Smooth muscle cell (in vitro differentiated cells): Measurements from ENCODE around the gene RABGGTB. TPM values are rescaled to one million over a fixed set of nuclear protein-coding genes. Genes with fewer than 3 reads are reported as not detected.
"Not testable (repeated sequence)": the region's sequence is repeated elsewhere in the genome, so short reads cannot be mapped to it uniquely, and the experiment has no call there.

Source experiments
- DNase-seq: peaks from one replicate; lab custom pipeline; 2025; ENCODE audit not compliant: unreplicated experiment; lab: John Stamatoyannopoulos, UW
- H2AFZ ChIP-seq: fragments of 200-600 bp; sonication (generic); 2 replicates; pipeline ENCODE4 v1.6.0; 2016; ENCODE audit warnings: antibody characterized with exemption, low read depth, mild to moderate bottlenecking
- H3F3A ChIP-seq: fragments of 200-600 bp; sonication (generic); 2 replicates; pipeline ENCODE4 v1.6.0; 2017; ENCODE audit warnings: antibody characterized with exemption, low read depth
- H3K27ac ChIP-seq: fragments of 200-600 bp; sonication (generic); 2 replicates; pipeline ENCODE4 v1.5.1; 2016; ENCODE audit warnings: low read depth, mild to moderate bottlenecking
- H3K27me3 ChIP-seq: fragments of 200-600 bp; sonication (generic); 2 replicates; pipeline ENCODE4 v1.6.1; 2016; ENCODE audit warnings: low read depth, mild to moderate bottlenecking
- H3K36me3 ChIP-seq: fragments of 200-600 bp; sonication (generic); 2 replicates; pipeline ENCODE4 v1.5.1; 2016; ENCODE audit warnings: low read depth
- H3K4me1 ChIP-seq: fragments of 200-600 bp; sonication (generic); 2 replicates; pipeline ENCODE4 v1.5.1; 2016; ENCODE audit warnings: low read depth
- H3K4me2 ChIP-seq: fragments of 200-600 bp; sonication (generic); 2 replicates; pipeline ENCODE4 v1.6.0; 2016; ENCODE audit warnings: mild to moderate bottlenecking
- H3K4me3 ChIP-seq: fragments of 200-600 bp; sonication (generic); 2 replicates; pipeline ENCODE4 v1.5.1; 2016; ENCODE audit warnings: mild to moderate bottlenecking
- H3K79me2 ChIP-seq: fragments of 200-600 bp; sonication (generic); 2 replicates; pipeline ENCODE4 v1.6.0; 2016; ENCODE audit warnings: low read depth, mild to moderate bottlenecking
- H3K9ac ChIP-seq: fragments of 200-600 bp; sonication (generic); 2 replicates; pipeline ENCODE4 v1.6.0; 2016; ENCODE audit warnings: low read depth
- H3K9me3 ChIP-seq: fragments of 200-600 bp; sonication (generic); replicated peaks from 2 replicates; pipeline ENCODE4 v1.5.1; 2016; ENCODE audit warnings: low read depth
- H4K20me1 ChIP-seq: fragments of 200-600 bp; sonication (generic); 2 replicates; pipeline ENCODE4 v1.6.0; 2016; ENCODE audit warnings: low read depth
- WGBS: methylation state at CpG from one replicate; pipeline ENCODE4 v1.1.7; 2016; ENCODE audit warnings: low lambda C conversion rate; 5-methylcytosine and 5-hydroxymethylcytosine counted together
- polyA plus RNA-seq: library from polyadenylated mRNA; unstranded; fragments of >200 nt; fragmentation: Nextera tagmentation; extraction: Ambion mirVana; gene quantifications from 2 replicates; pipeline ENCODE4 v1.2.1, GENCODE V29; 2016
- total RNA-seq: library from RNA; depleted of rRNA; stranded (reverse); fragments of >200 nt; gene quantifications from 2 replicates; pipeline ENCODE4 v1.2.3, GENCODE V29; 2014
- TF ChIP-seq, protein P1 (sequence below): fragments of 200-600 bp; sonication (generic); IDR thresholded peaks from 2 replicates; pipeline ENCODE4 v1.5.1; 2017; ENCODE audit warnings: borderline replicate concordance, mild to moderate bottlenecking, antibody characterized with exemption; ENCODE audit not compliant: insufficient read depth, poor library complexity, severe bottlenecking

RABGGTB gene
- 97.4 and 101 TPM in 2 replicates for total RNA-seq
- 18.0 and 29.6 TPM in 2 replicates for polyA plus RNA-seq

DNA sequence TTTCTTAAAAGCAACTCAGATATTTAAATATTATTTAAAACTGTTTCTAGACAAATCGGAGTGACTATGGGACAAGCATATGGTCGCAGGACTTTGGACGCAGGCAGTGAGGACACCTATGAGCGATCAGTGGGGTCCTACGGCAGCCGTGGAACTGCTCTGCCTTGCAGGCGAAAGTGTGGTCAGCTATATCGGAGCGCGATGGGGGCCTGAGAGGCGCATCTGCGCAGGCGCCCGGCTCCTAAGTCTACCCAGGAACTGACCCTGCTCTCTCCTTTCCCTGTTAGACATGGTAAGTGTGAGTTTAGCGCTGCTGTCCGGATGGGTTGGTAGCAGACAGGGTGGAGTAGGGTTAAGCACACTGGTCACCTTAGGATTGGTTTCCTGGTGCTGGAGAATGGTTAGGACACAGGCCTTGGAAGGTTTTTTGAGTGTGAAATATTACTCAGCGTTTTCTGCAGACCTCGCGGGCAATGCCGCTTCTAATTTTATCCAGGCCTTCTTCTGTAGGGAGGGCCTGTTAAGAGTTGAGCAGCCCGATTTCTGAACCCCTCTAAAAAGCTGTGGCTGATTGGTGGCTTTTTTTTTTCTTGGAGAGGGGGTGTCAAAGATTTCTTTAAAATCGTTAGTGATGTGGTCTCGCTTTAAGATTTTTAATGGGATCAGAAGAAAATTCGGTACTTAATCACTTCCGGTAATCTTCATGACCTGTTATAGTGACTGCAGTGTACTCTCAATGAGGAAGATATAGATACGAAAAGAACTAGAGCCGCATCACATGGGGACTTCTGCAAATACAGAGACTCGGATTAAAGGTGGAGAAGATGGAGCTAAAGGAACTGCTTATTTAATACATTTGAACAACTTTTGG lies at the start of gene RABGGTB:
Gene RABGGTB, plus strand, starts transcription at position 274 of the 871 bp plus-strand sequence. Its CDS starts 16 bp downstream, at position 290.
- H3K9ac ChIP-seq = peak within 1 kb of the TSS; percentile 82
- peak within 1 kb of the TSS; percentile 58 for H3K27ac ChIP-seq
- peak within 1 kb of the TSS; percentile 99 for H2AFZ ChIP-seq
- H3K79me2 ChIP-seq = peaks cover 52% of the 10 kb centered on the region
- DNase-seq = peak; percentile 66
- peak within 1 kb of the TSS; percentile 70 for H3K4me3 ChIP-seq
- WGBS = under 1% methylated on average over 28 of the region's 28 CpGs
- peaks cover 47% of the 10 kb centered on the region for H4K20me1 ChIP-seq
- peaks cover 29% of the 10 kb centered on the region for H3K4me1 ChIP-seq
- peak within 1 kb of the TSS; percentile 100 for H3K4me2 ChIP-seq
- TF ChIP-seq, protein P1, sequence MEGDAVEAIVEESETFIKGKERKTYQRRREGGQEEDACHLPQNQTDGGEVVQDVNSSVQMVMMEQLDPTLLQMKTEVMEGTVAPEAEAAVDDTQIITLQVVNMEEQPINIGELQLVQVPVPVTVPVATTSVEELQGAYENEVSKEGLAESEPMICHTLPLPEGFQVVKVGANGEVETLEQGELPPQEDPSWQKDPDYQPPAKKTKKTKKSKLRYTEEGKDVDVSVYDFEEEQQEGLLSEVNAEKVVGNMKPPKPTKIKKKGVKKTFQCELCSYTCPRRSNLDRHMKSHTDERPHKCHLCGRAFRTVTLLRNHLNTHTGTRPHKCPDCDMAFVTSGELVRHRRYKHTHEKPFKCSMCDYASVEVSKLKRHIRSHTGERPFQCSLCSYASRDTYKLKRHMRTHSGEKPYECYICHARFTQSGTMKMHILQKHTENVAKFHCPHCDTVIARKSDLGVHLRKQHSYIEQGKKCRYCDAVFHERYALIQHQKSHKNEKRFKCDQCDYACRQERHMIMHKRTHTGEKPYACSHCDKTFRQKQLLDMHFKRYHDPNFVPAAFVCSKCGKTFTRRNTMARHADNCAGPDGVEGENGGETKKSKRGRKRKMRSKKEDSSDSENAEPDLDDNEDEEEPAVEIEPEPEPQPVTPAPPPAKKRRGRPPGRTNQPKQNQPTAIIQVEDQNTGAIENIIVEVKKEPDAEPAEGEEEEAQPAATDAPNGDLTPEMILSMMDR = no peak
- H3K9me3 ChIP-seq = no peaks in the 10 kb centered on the region
- peaks cover 24% of the 10 kb centered on the region for H3F3A ChIP-seq
- no peaks in the 10 kb centered on the region for H3K27me3 ChIP-seq
- H3K36me3 ChIP-seq = peaks cover 5% of the 10 kb centered on the region

DNA sequence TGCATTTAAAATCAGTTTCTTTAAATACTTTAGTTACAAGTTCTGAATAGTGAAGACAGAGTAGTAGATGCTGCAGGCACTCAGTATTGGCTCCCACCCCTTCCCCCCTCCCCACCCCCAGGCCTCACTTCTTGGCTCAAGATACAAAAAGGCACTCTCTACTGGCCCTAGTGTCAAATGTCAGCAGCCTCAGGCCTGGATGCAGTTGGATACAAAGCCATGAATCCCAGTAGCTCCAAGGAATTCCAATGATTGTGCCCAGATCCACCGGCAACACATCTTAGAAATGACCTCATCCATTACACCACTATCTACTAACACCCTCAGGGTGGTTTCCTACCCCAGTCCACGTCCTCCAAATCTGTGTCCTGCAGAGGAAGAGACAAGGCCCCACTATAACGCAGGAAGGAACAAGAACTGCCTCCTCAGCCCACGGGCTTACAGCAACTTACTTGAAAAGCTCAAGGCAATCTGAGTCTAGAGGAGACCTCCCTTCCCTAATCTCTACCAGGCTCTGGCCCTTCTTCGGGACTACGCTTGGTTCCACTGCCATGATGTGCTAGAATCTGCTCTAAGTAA lies 43.9 kb upstream of the RABGGTB start:
- Histone ChIP-seq H2AFZ (no peak overlapping the region), H3F3A (no peaks in the 10 kb centered on the region), H3K4me1 (no peaks in the 10 kb centered on the region), H3K36me3 (peaks cover 11% of the 10 kb centered on the region), H3K9ac (no peak overlapping the region), H3K79me2 (no peaks in the 10 kb centered on the region), H3K27ac (no peak overlapping the region), H3K9me3 (no peaks in the 10 kb centered on the region), H3K4me3 (no peak overlapping the region), H3K27me3 (no peaks in the 10 kb centered on the region), H4K20me1 (no peaks in the 10 kb centered on the region), H3K4me2 (no peak overlapping the region)
- WGBS = 65% methylated on average over 6 of the region's 6 CpGs
- no peak for DNase-seq
- TF ChIP-seq, protein P1 = no peak

DNA sequence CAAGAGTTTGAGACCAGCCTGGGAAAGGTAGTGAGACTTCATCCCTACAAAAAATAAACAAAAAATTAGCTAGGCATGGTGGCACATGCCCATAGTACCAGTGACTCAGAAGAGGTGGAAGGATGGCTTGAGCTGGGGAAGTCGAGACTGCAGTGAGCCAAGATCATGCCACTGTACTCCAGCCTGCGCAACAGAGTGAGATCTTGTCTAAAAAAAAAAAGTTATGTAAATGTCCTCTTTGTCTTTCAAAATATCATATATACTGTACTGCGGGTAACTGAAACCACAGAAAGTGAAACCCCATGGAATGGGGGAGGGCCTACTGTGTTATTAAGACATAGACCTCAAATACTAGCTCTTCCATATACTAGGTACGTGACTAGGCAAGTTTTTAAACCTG lies 40.8 kb upstream of the RABGGTB start:
- H3K4me1 ChIP-seq = no peaks in the 10 kb centered on the region
- no peak overlapping the region for H3K27ac ChIP-seq
- no peak for DNase-seq
- no peaks in the 10 kb centered on the region for H3K79me2 ChIP-seq
- no peak overlapping the region for H2AFZ ChIP-seq
- H3K9ac ChIP-seq = no peak overlapping the region
- WGBS = 86% methylated on average over 4 of the region's 4 CpGs
- no peaks in the 10 kb centered on the region for H3K9me3 ChIP-seq
- no peaks in the 10 kb centered on the region for H3K27me3 ChIP-seq
- H3K4me3 ChIP-seq = no peak overlapping the region
- TF ChIP-seq, protein P1 = no peak
- no peak overlapping the region for H3K4me2 ChIP-seq
- H3F3A ChIP-seq = no peaks in the 10 kb centered on the region
- H3K36me3 ChIP-seq = peaks cover 12% of the 10 kb centered on the region
- H4K20me1 ChIP-seq = no peaks in the 10 kb centered on the region

DNA sequence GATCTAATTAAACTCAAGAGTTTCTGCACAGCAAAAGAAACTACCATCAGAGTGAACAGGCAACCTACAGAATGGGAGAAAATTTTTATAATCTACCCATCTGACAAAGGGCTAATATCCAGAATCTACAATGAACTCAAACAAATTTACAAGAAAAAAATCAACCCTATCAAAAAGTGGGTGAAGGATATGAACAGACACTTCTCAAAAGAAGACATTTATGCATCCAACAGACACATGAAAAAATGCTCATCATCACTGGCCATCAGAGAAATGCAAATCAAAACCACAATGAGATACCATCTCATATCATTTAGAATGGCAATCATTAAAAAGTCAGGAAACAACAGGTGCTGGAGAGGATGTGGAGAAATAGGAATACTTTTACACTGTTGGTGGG lies 28.8 kb upstream of the RABGGTB start:
- not testable (repeated sequence) for H4K20me1 ChIP-seq, H3K4me2 ChIP-seq, DNase-seq, H3F3A ChIP-seq, H3K79me2 ChIP-seq, H2AFZ ChIP-seq, H3K9me3 ChIP-seq, H3K4me3 ChIP-seq, H3K4me1 ChIP-seq, H3K36me3 ChIP-seq, H3K27me3 ChIP-seq, H3K27ac ChIP-seq, H3K9ac ChIP-seq

DNA sequence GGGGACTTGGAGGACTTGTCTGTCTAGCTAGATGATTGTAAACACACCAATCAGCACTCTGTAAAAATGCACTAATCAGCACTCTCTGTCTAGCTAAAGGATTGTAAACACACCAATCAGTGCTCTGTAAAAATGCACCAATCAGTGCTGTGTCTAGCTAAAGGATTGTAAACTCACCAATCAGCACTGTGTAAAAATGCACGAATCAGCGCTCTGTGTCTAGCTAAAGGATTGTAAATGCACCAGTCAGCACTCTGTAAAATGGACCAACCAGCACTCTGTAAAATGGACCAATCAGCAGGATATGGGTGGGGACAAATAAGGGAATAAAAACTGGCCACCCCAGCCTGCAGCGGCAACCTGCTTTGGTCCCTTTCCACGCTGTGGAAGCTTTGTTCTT lies 27.5 kb upstream of the RABGGTB start:
- H3K9ac ChIP-seq, H3K4me2 ChIP-seq, H4K20me1 ChIP-seq, H3F3A ChIP-seq, H2AFZ ChIP-seq, H3K36me3 ChIP-seq, H3K4me3 ChIP-seq, H3K79me2 ChIP-seq, DNase-seq, H3K27me3 ChIP-seq, H3K27ac ChIP-seq, H3K9me3 ChIP-seq, H3K4me1 ChIP-seq: not testable (repeated sequence)
- WGBS = 94% methylated on average over 4 of the region's 4 CpGs
